Neuronal stem cell (in vitro differentiated cells): ENCODE data around the gene CPHXL.

Source experiments
- DNase-seq: peaks from one replicate; pipeline ENCODE4 v3.0.0-alpha.2; 2013; ENCODE audit warnings: low spot score
- H2AFZ ChIP-seq: one replicate; pipeline ENCODE4 v1.6.1; 2013; ENCODE audit warnings: mild to moderate bottlenecking, low read length, inconsistent platforms
- H2AK5ac ChIP-seq: 2 replicates; pipeline ENCODE4 v1.6.1; 2013; ENCODE audit warnings: low read depth, mild to moderate bottlenecking, inconsistent platforms, low read length, moderate library complexity, mixed read lengths
- H2BK120ac ChIP-seq: 2 replicates; pipeline ENCODE4 v1.6.1; 2013; ENCODE audit warnings: low read depth, mild to moderate bottlenecking, inconsistent platforms, low read length, moderate library complexity, mixed read lengths
- H2BK12ac ChIP-seq: one replicate; pipeline ENCODE4 v1.6.1; 2013; ENCODE audit warnings: low read length, inconsistent platforms
- H2BK15ac ChIP-seq: 2 replicates; pipeline ENCODE4 v1.6.1; 2013; ENCODE audit warnings: mild to moderate bottlenecking, low read length, inconsistent platforms, mixed read lengths
- H2BK5ac ChIP-seq: one replicate; pipeline ENCODE4 v1.6.1; 2013; ENCODE audit warnings: inconsistent platforms, mild to moderate bottlenecking, low read length, moderate library complexity
- H3K14ac ChIP-seq: one replicate; pipeline ENCODE4 v1.6.1; 2013; ENCODE audit warnings: low read length, inconsistent platforms
- H3K18ac ChIP-seq: 2 replicates; pipeline ENCODE4 v1.6.1; 2013; ENCODE audit warnings: low read length, inconsistent platforms
- H3K23ac ChIP-seq: 2 replicates; pipeline ENCODE4 v1.6.1; 2013; ENCODE audit warnings: low read depth, mild to moderate bottlenecking, mixed read lengths, low read length, inconsistent platforms; ENCODE audit not compliant: poor library complexity
- H3K27ac ChIP-seq: replicated peaks from 3 replicates; pipeline ENCODE4 v1.5.1; 2013; ENCODE audit warnings: low read length, inconsistent platforms
- H3K27me3 ChIP-seq, 3 experiments: 2 replicates each; pipeline ENCODE4 v1.6.1; 2013; ENCODE audit warnings: low read length in 3 of 3, mild to moderate bottlenecking in 2 of 3, inconsistent platforms in 1 of 3, low read depth in 1 of 3, mixed read lengths in 1 of 3, moderate library complexity in 1 of 3; ENCODE audit not compliant: control insufficient read depth in 3 of 3, insufficient read depth in 3 of 3
- H3K36me3 ChIP-seq, 2 donors: replicated peaks in 1 of 2; 2 replicates each; pipeline ENCODE4 v1.6.1; 2013; ENCODE audit warnings: low read length in 2 of 2; ENCODE audit not compliant: control insufficient read depth in 2 of 2, insufficient read depth in 2 of 2
- H3K4ac ChIP-seq: 2 replicates; pipeline ENCODE4 v1.6.1; 2013; ENCODE audit warnings: inconsistent platforms, mild to moderate bottlenecking, low read length, moderate library complexity
- H3K4me1 ChIP-seq, 2 donors: 1 replicate in 1 of 2; 2 replicates in 1 of 2; pipeline ENCODE4 v1.6.1; 2013; ENCODE audit warnings: low read length in 2 of 2, low read depth in 1 of 2; ENCODE audit not compliant: control insufficient read depth in 2 of 2, insufficient read depth in 1 of 2
- H3K4me2 ChIP-seq: one replicate; pipeline ENCODE4 v1.6.1; 2013; ENCODE audit warnings: mild to moderate bottlenecking, low read length, inconsistent platforms; ENCODE audit not compliant: insufficient read depth, poor library complexity, severe bottlenecking
- H3K4me3 ChIP-seq, 2 donors: 2 replicates each; pipeline ENCODE4 v1.5.1; 2013; ENCODE audit warnings: low read length in 2 of 2, mild to moderate bottlenecking in 2 of 2, inconsistent platforms in 1 of 2, moderate library complexity in 1 of 2
- H3K79me1 ChIP-seq: one replicate; pipeline ENCODE4 v1.6.1; 2013; ENCODE audit warnings: low read depth, mild to moderate bottlenecking, inconsistent platforms, low read length, moderate library complexity
- H3K9ac ChIP-seq: one replicate; pipeline ENCODE4 v1.6.1; 2013; ENCODE audit warnings: mild to moderate bottlenecking, low read depth, low read length, inconsistent platforms; ENCODE audit not compliant: poor library complexity
- H3K9me3 ChIP-seq, 2 donors: replicated peaks in 1 of 2; 2 replicates each; pipeline versions ENCODE3 to v1.6.1; 2013; ENCODE audit warnings: low read length in 2 of 2, mild to moderate bottlenecking in 2 of 2, inconsistent platforms in 1 of 2, low read depth in 1 of 2, mixed read lengths in 1 of 2, moderate library complexity in 1 of 2; ENCODE audit not compliant: control insufficient read depth in 2 of 2, insufficient read depth in 1 of 2
- H4K8ac ChIP-seq: one replicate; pipeline ENCODE4 v1.6.1; 2013; ENCODE audit warnings: low read depth, mild to moderate bottlenecking, inconsistent platforms, low read length, moderate library complexity
- H4K91ac ChIP-seq: one replicate; pipeline ENCODE4 v1.6.1; 2013; ENCODE audit warnings: low read length, low read depth, mild to moderate bottlenecking, inconsistent platforms; ENCODE audit not compliant: poor library complexity
- WGBS, 2 donors: extraction: QIAGEN DNeasy Blood & Tissue Kit; methylation state at CpG; one replicate each; pipeline ENCODE4 v1.1.7; 2013; ENCODE audit warnings: missing lambda C conversion rate in 2 of 2, mixed read lengths in 1 of 2; ENCODE audit not compliant: insufficient read length in 2 of 2, insufficient replicate concordance in 1 of 2; ENCODE audit errors: extremely low coverage in 2 of 2; 5-methylcytosine and 5-hydroxymethylcytosine counted together

Gene CPHXL

DNA sequence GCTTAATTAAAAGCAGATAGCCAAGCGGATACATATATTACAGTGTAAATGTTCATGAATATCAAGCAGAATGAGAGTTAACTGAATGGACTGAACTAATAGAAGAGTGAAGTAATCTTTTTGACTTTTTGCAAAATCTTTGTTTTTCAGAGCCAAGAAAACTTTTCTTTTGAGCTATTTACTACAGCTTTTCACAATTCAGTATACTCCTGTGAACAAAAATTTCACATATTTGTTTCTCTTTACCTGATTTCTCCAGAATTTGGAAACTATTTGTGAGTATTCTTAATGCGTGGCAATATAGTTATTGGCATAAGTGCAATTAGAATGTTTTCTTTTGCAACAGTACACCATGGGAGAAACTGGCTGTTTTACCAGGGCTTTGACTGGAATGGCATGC lies 15.9 kb downstream of the CPHXL start:
- Histone ChIP-seq H2BK120ac (no peak overlapping the region), H3K27ac (no peak overlapping the region), H4K91ac (no peak overlapping the region), H4K8ac (no peak overlapping the region), H3K18ac (no peak overlapping the region), H2AFZ (no peak overlapping the region), H3K9ac (no peak overlapping the region), H2AK5ac (no peak overlapping the region), H3K14ac (no peak overlapping the region), H3K4me1 (no peaks in the 10 kb centered on the region), H2BK15ac (no peak overlapping the region), H2BK12ac (no peak overlapping the region), H3K4me2 (no peak overlapping the region), H3K4me3 (no peak overlapping the region), H3K9me3 (peaks cover 8 to 12% of the 10 kb centered on the region in 2 donors), H3K36me3 (no peaks in the 10 kb centered on the region), H3K79me1 (no peaks in the 10 kb centered on the region), H2BK5ac (no peak overlapping the region), H3K27me3 (no peaks in the 10 kb centered on the region), H3K23ac (no peak overlapping the region), H3K4ac (no peak overlapping the region)
- peak; percentile 9 for DNase-seq
- no CpG with 5 or more reads among the region's 2 CpGs for WGBS, 2 donors

- WGBS, 2 donors = no CpG with 5 or more reads among the region's 4 CpGs
- DNase-seq = no peak
- H3K18ac ChIP-seq = no peak overlapping the region
Measured at GRCh38 chr16:75703306-75703705, 23.0 kb downstream of the CPHXL start.

DNA sequence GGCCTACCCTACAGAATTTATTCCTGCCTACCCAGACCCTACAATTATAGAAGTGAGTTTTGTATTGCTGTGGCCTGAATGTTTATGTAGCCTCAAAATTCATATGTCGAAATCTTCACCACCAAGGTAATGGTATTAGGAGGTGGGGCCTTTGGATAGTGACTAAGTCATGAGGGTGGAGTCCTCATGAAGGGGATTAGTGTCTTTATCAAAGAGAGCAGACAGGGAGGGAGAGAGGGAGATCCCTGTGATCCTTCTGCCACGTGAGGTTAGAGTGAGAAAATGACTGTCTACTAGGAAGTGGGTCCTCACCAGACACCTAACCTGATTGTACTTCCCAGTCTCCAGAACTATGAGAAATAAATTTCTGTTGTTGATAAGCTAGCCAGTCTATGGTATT lies 24.0 kb downstream of the CPHXL start:
- H3K36me3 ChIP-seq = no peaks in the 10 kb centered on the region
- H3K4me3 ChIP-seq = no peak overlapping the region
- no peak overlapping the region for H3K27ac ChIP-seq
- H2AK5ac ChIP-seq = no peak overlapping the region
- H2BK120ac ChIP-seq = no peak overlapping the region
- no peaks in the 10 kb centered on the region for H3K4me1 ChIP-seq
- no peak overlapping the region for H4K91ac ChIP-seq
- H2BK5ac ChIP-seq = no peak overlapping the region
- H3K23ac ChIP-seq = no peak overlapping the region
- no peaks in the 10 kb centered on the region for H3K9me3 ChIP-seq
- no peak overlapping the region for H3K14ac ChIP-seq
- no peaks in the 10 kb centered on the region for H3K79me1 ChIP-seq
- DNase-seq = no peak
- no peak overlapping the region for H3K4ac ChIP-seq
- no peak overlapping the region for H3K9ac ChIP-seq
- no peak overlapping the region for H2BK15ac ChIP-seq
- H4K8ac ChIP-seq = no peak overlapping the region
- no peak overlapping the region for H3K18ac ChIP-seq
- H2BK12ac ChIP-seq = no peak overlapping the region
- H3K4me2 ChIP-seq = no peak overlapping the region
- H2AFZ ChIP-seq = no peak overlapping the region
- no CpG with 5 or more reads among the region's 2 CpGs for WGBS, 2 donors
- no peaks in the 10 kb centered on the region for H3K27me3 ChIP-seq

More at GRCh38 chr16:75703306-75703705, 23.0 kb downstream of the CPHXL start:
- no peak overlapping the region for H3K23ac ChIP-seq
- no peak overlapping the region for H2BK15ac ChIP-seq
- H3K4me2 ChIP-seq = no peak overlapping the region
- H3K27me3 ChIP-seq = no peaks in the 10 kb centered on the region
- H2BK12ac ChIP-seq = no peak overlapping the region
- no peak overlapping the region for H2AFZ ChIP-seq
- no peaks in the 10 kb centered on the region for H3K36me3 ChIP-seq
- no peak overlapping the region for H2BK5ac ChIP-seq
- H4K91ac ChIP-seq = no peak overlapping the region
- no peak overlapping the region for H3K4ac ChIP-seq
- no peaks in the 10 kb centered on the region for H3K79me1 ChIP-seq
- H3K9ac ChIP-seq = no peak overlapping the region
- no peak overlapping the region for H3K27ac ChIP-seq
- H3K4me1 ChIP-seq = no peaks in the 10 kb centered on the region
- H3K4me3 ChIP-seq = no peak overlapping the region
- no peaks in the 10 kb centered on the region for H3K9me3 ChIP-seq
- no peak overlapping the region for H2BK120ac ChIP-seq
- no peak overlapping the region for H2AK5ac ChIP-seq
- no peak overlapping the region for H4K8ac ChIP-seq
- H3K14ac ChIP-seq = no peak overlapping the region

DNA sequence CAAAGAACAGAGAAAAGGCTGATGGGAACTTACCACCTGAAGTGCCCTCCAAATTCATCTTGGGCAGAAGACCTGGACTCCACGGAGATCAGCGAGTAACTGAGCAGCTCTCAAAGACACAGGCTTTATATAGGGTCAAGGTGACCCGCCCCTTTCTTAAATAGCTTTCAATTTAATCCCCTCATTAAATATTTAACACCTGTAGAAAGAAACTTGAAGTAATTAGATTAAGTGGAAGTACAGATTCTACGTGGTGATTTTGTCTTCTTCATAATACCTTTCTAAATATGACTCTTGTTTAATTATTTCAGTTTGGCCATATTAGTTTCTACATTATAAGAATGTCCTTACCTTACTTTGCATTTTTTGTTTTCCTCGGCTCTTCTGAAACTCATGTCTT lies 24.9 kb downstream of the CPHXL start, which contains the start of gene DUXB:
Gene DUXB, minus strand, starts transcription at position 101 of the 400 bp plus-strand sequence. Its CDS starts 43 bp downstream, at position 58.
- H3K4ac ChIP-seq = no peak within 1 kb of the TSS
- no peaks in the 10 kb centered on the region for H3K27me3 ChIP-seq
- H3K14ac ChIP-seq = no peak within 1 kb of the TSS
- no peak within 1 kb of the TSS for H4K8ac ChIP-seq
- no peak within 1 kb of the TSS for H3K4me2 ChIP-seq
- no CpG with 5 or more reads among the region's 5 CpGs for WGBS, 2 donors
- no peak for DNase-seq
- H3K9me3 ChIP-seq = no peaks in the 10 kb centered on the region
- no peak within 1 kb of the TSS for H2BK120ac ChIP-seq
- H2AK5ac ChIP-seq = no peak within 1 kb of the TSS
- no peak within 1 kb of the TSS for H2BK5ac ChIP-seq
- H3K4me3 ChIP-seq = no peak within 1 kb of the TSS
- no peak within 1 kb of the TSS for H4K91ac ChIP-seq
- H3K18ac ChIP-seq = no peak within 1 kb of the TSS
- no peaks in the 10 kb centered on the region for H3K36me3 ChIP-seq
- H3K27ac ChIP-seq = no peak within 1 kb of the TSS
- no peak within 1 kb of the TSS for H2BK12ac ChIP-seq
- H3K4me1 ChIP-seq = no peaks in the 10 kb centered on the region
- H2BK15ac ChIP-seq = no peak within 1 kb of the TSS
- H3K23ac ChIP-seq = no peak within 1 kb of the TSS
- H2AFZ ChIP-seq = no peak within 1 kb of the TSS
- no peaks in the 10 kb centered on the region for H3K79me1 ChIP-seq
- no peak within 1 kb of the TSS for H3K9ac ChIP-seq
